Endothelial cell (in vitro differentiated cells): ENCODE results near the gene MICA. TPM values are rescaled to one million over a fixed set of nuclear protein-coding genes. Genes with fewer than 3 reads are reported as not detected.
"Not testable (repeated sequence)": the region's sequence is repeated elsewhere in the genome, so short reads cannot be mapped to it uniquely, and the experiment has no call there.

Experiments
- DNase-seq: peaks from one replicate; pipeline ENCODE4 v3.0.0; 2021; ENCODE audit warnings: low spot score
- H3K27ac Mint-ChIP-seq: one replicate; pipeline ENCODE4 v1.8.0; 2021; ENCODE audit warnings: mixed read lengths, inconsistent platforms; ENCODE audit not compliant: unreplicated experiment
- H3K27me3 Mint-ChIP-seq: one replicate; pipeline ENCODE4 v1.8.0; 2021; ENCODE audit warnings: mild to moderate bottlenecking, moderate library complexity, mixed read lengths, inconsistent platforms; ENCODE audit not compliant: unreplicated experiment
- H3K36me3 Mint-ChIP-seq: one replicate; pipeline ENCODE4 v1.8.0; 2021; ENCODE audit warnings: mild to moderate bottlenecking, low read depth, mixed read lengths, inconsistent platforms; ENCODE audit not compliant: unreplicated experiment
- H3K4me1 Mint-ChIP-seq: one replicate; pipeline ENCODE4 v1.8.0; 2021; ENCODE audit warnings: mild to moderate bottlenecking, mixed read lengths, inconsistent platforms; ENCODE audit not compliant: unreplicated experiment
- H3K4me3 Mint-ChIP-seq: one replicate; pipeline ENCODE4 v1.8.0; 2021; ENCODE audit warnings: mild to moderate bottlenecking, mixed read lengths, inconsistent platforms; ENCODE audit not compliant: unreplicated experiment
- H3K9me3 Mint-ChIP-seq: one replicate; pipeline ENCODE4 v1.8.0; 2021; ENCODE audit warnings: mixed read lengths, inconsistent platforms; ENCODE audit not compliant: unreplicated experiment
- CTCF ChIP-seq: fragments of 200-600 bp; sonication (generic); IDR thresholded peaks from one replicate; pipeline ENCODE4 v1.5.0; 2021; ENCODE audit warnings: antibody characterized with exemption; ENCODE audit not compliant: unreplicated experiment
- total RNA-seq: library from RNA; stranded (reverse); fragmentation: NEBNext Ultra II Directional; extraction: Animal tissue kit (Norgen Biotek cat#: 25700); gene quantifications from one replicate; pipeline ENCODE4 v1.2.1, GENCODE V29; 2021; ENCODE audit not compliant: unreplicated experiment

Gene MICA
- total RNA-seq, 1 donor from 2014 or later = 16.6 TPM

GRCh38 chr6:31450751-31451150, 47.4 kb downstream of the MICA start:
- no peak for TF ChIP-seq CTCF
- H3K4me3 Mint-ChIP-seq = no peak overlapping the region
- no peaks in the 10 kb centered on the region for H3K27me3 Mint-ChIP-seq
- no peak for DNase-seq
- no peak overlapping the region for H3K27ac Mint-ChIP-seq
- H3K9me3 Mint-ChIP-seq = no peaks in the 10 kb centered on the region
- no peaks in the 10 kb centered on the region for H3K4me1 Mint-ChIP-seq
- H3K36me3 Mint-ChIP-seq = peaks cover 4% of the 10 kb centered on the region

GRCh38 chr6:31452859-31453258, 49.5 kb downstream of the MICA start:
- H3K4me1 Mint-ChIP-seq = no peaks in the 10 kb centered on the region
- no peak for DNase-seq

GRCh38 chr6:31453259-31453658, 49.9 kb downstream of the MICA start:
- no peak for TF ChIP-seq CTCF
- Mint-ChIP-seq H3K36me3 (peaks cover 4% of the 10 kb centered on the region), H3K4me3 (no peak overlapping the region), H3K4me1 (no peaks in the 10 kb centered on the region), H3K9me3 (no peaks in the 10 kb centered on the region), H3K27me3 (no peaks in the 10 kb centered on the region), H3K27ac (no peak overlapping the region)
- no peak for DNase-seq

More at GRCh38 chr6:31452859-31453258, 49.5 kb downstream of the MICA start:
- Mint-ChIP-seq H3K27ac (no peak overlapping the region), H3K4me3 (no peak overlapping the region), H3K27me3 (no peaks in the 10 kb centered on the region), H3K9me3 (no peaks in the 10 kb centered on the region), H3K36me3 (peaks cover 4% of the 10 kb centered on the region)
- no peak for TF ChIP-seq CTCF

GRCh38 chr6:31459864-31460263, 56.5 kb downstream of the MICA start:
- not testable (repeated sequence) for H3K27me3 Mint-ChIP-seq, H3K27ac Mint-ChIP-seq, DNase-seq

GRCh38 chr6:31460361-31461025, 57.1 kb downstream of the MICA start:
- Mint-ChIP-seq H3K27me3 (no peaks in the 10 kb centered on the region), H3K27ac (no peak overlapping the region), H3K36me3 (no peaks in the 10 kb centered on the region), H3K4me1 (peaks cover 3% of the 10 kb centered on the region), H3K9me3 (no peaks in the 10 kb centered on the region), H3K4me3 (no peak overlapping the region)
- TF ChIP-seq CTCF = no peak
- DNase-seq = no peak

More at GRCh38 chr6:31459864-31460263, 56.5 kb downstream of the MICA start:
- not testable (repeated sequence) for H3K4me3 Mint-ChIP-seq, H3K36me3 Mint-ChIP-seq, H3K4me1 Mint-ChIP-seq, H3K9me3 Mint-ChIP-seq
